Right atrium auricular region (tissue), 2 donors: Measurements from ENCODE around the gene CCK. TPM values are rescaled to one million over a fixed set of nuclear protein-coding genes. Genes with fewer than 3 reads are reported as not detected.
A peak's percentile ranks its signal among the peaks of the same experiment; 100 is the strongest.

ENCODE experiments used
- DNase-seq: peaks from one replicate; pipeline ENCODE4 v3.0.0-alpha.2; 2019; ENCODE audit warnings: low spot score
- H3K27ac ChIP-seq, 2 donors: fragments of 200-600 bp; sonication (generic); 1 replicate in 1 of 2; 2 replicates in 1 of 2; pipeline ENCODE4 v1.5.1; 2016 to 2019
- H3K27me3 ChIP-seq, 2 donors: fragments of 200-600 bp; sonication (generic); one replicate each; pipeline versions ENCODE4 v1.5.1 to v1.6.0; 2017 to 2019
- H3K36me3 ChIP-seq: fragments of 200-600 bp; sonication (generic); one replicate; pipeline ENCODE4 v1.5.1; 2016
- H3K4me1 ChIP-seq, 2 donors: fragments of 200-600 bp; sonication (generic); one replicate each; pipeline versions ENCODE4 v1.5.1 to v1.6.0; 2017 to 2019
- H3K4me3 ChIP-seq, 2 donors: fragments of 200-600 bp; sonication (generic); 1 replicate in 1 of 2; 2 replicates in 1 of 2; pipeline ENCODE4 v1.5.1; 2017 to 2019; ENCODE audit warnings: mild to moderate bottlenecking in 1 of 2, moderate library complexity in 1 of 2
- H3K9me3 ChIP-seq, 2 donors: fragments of 200-600 bp; sonication (generic); one replicate each; pipeline ENCODE4 v1.5.1; 2019
- CTCF ChIP-seq, 2 donors: fragments of 200-600 bp; sonication (generic); IDR thresholded peaks; one replicate each; pipeline ENCODE4 v1.5.1; 2019; ENCODE audit warnings: antibody characterized with exemption in 2 of 2
- total RNA-seq, 2 donors: library from RNA; depleted of rRNA; stranded (reverse); fragments of >200 nt; gene quantifications; one replicate each; pipeline ENCODE4 v1.1.0, GENCODE V29; 2016

CCK gene
- total RNA-seq, 2 donors from 2014 or later, result not detected

DNA sequence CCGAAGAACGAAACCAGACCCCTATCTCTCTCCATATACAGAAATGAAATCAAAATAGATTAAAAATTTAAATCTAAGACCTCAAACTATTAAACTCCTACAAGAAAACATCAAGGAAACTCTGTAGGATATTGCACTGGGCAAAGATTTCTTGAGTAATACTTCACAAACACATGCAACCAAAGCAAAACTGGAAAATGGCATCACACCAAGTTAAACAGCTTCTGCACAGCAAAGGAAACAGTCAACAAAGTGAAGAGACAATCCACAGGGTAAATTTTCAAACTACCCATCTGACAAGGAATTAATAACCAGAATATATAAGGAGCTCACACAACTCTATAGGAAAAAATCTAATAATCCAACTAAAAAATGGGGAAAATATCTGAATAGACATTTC is 29.4 kb downstream of the CCK start:
- Histone ChIP-seq H3K36me3 (no peaks in the 10 kb centered on the region), H3K27me3 (no peaks in the 10 kb centered on the region), H3K4me1 (no peaks in the 10 kb centered on the region), H3K9me3 (peaks cover 0 to 21% of the 10 kb centered on the region in 2 donors), H3K4me3 (no peak overlapping the region), H3K27ac (no peak overlapping the region)
- DNase-seq, result no peak
- TF ChIP-seq CTCF (IDR thresholded peaks at IDR 0.05), result no peak

GRCh38 chr3:42235532-42235931 is 30.5 kb downstream of the CCK start:
- Histone ChIP-seq H3K36me3 (no peaks in the 10 kb centered on the region), H3K4me1 (no peaks in the 10 kb centered on the region), H3K4me3 (no peak overlapping the region), H3K27ac (no peak overlapping the region), H3K27me3 (no peaks in the 10 kb centered on the region), H3K9me3 (peaks cover 0 to 21% of the 10 kb centered on the region in 2 donors)
- TF ChIP-seq CTCF (IDR thresholded peaks at IDR 0.05), result no peak
- no peak for DNase-seq

GRCh38 chr3:42230860-42231259 is 35.1 kb downstream of the CCK start:
- H3K27ac ChIP-seq, result no peak overlapping the region
- H3K4me1 ChIP-seq, result peaks cover 0 to 8% of the 10 kb centered on the region in 2 donors
- H3K27me3 ChIP-seq, result no peaks in the 10 kb centered on the region
- no peak for TF ChIP-seq CTCF (IDR thresholded peaks at IDR 0.05)
- H3K36me3 ChIP-seq, result no peaks in the 10 kb centered on the region
- DNase-seq, result no peak
- H3K9me3 ChIP-seq, result no peaks in the 10 kb centered on the region
- H3K4me3 ChIP-seq, result no peak overlapping the region

- no peaks in the 10 kb centered on the region for H3K27me3 ChIP-seq
- H3K4me1 ChIP-seq, result peaks cover 0 to 8% of the 10 kb centered on the region in 2 donors
- peak overlapping the region in 1 of 2 donors; percentile 23 for H3K4me3 ChIP-seq
- peak; percentile 22 to 67 for TF ChIP-seq CTCF (IDR thresholded peaks at IDR 0.05)
- no peaks in the 10 kb centered on the region for H3K9me3 ChIP-seq
- no peak for DNase-seq
- H3K36me3 ChIP-seq, result no peaks in the 10 kb centered on the region
- H3K27ac ChIP-seq, result no peak overlapping the region
Observed at GRCh38 chr3:42229942-42230688, 35.9 kb downstream of the CCK start.

DNA sequence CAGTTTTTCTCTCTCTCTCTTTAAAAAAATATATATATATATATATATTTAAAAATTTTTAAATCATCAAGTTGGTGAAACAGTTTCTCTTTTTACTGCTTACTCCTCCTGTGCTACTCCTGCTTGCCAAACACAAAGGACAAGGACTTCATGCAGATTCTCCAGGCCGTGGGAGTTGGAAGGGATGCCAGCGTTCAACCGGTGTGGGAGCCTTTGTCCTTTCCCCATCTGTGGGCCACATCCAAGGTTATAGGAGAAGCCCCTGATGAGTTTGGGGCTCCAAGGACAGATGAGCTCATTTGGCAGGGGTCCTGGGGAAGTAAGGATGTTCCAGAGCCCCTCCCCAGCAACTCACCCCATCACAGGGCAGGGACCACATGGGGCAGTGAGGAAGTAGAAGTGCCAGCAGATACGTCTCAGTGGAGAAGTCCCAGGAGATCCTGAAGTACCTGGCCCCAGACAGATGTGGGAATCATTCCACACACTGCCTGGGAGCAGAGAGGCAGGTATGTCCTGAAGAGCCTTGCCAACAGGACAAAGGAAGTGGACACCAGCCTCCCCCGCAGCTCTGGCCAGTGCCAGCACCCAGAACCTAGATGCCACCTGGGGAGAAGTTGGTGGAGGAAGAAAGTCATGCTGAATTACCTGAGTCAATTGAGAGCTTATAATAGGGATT is 36.6 kb downstream of the CCK start:
- H3K4me3 ChIP-seq, result no peak overlapping the region
- DNase-seq, result no peak
- H3K4me1 ChIP-seq, result peaks cover 0 to 10% of the 10 kb centered on the region in 2 donors
- H3K36me3 ChIP-seq, result peaks cover 5% of the 10 kb centered on the region
- H3K27me3 ChIP-seq, result no peaks in the 10 kb centered on the region
- H3K9me3 ChIP-seq, result no peaks in the 10 kb centered on the region
- no peak overlapping the region for H3K27ac ChIP-seq
- no peak for TF ChIP-seq CTCF (IDR thresholded peaks at IDR 0.05)
